B cell (primary cell): Measurements from ENCODE around the gene DGAT2L6. TPM values are rescaled to one million over a fixed set of nuclear protein-coding genes. Genes with fewer than 3 reads are reported as not detected.

Experiments used
- ATAC-seq: fragments of 200-7000 bp; cut with Tn5 transposase; one replicate; pipeline ENCODE4 v1.10.0; 2021; ENCODE audit warnings: low read depth, mild to moderate bottlenecking, moderate number of reproducible peaks, moderate library complexity
- CTCF ChIA-PET: fragments of 350-600 bp; sonication (Branson Sonifier 250); formaldehyde crosslinking; loops from one replicate; lab custom pipeline; 2021; ENCODE audit warnings: antibody characterized with exemption, inconsistent platforms; lab: Charles Lee
- POLR2A ChIA-PET: fragments of 350-600 bp; sonication (Branson Sonifier 250); formaldehyde crosslinking; loops from one replicate; lab custom pipeline; 2021; ENCODE audit warnings: antibody characterized with exemption; lab: Charles Lee
- DNase-seq: peaks from one replicate; pipeline ENCODE4 v3.0.0; 2013
- H2AFZ ChIP-seq: 2 replicates; pipeline ENCODE4 v1.6.1; 2012; ENCODE audit warnings: mild to moderate bottlenecking, low read depth, low read length; ENCODE audit not compliant: insufficient read depth, poor library complexity, severe bottlenecking
- H3K27ac ChIP-seq, 2 donors: 1 replicate in 1 of 2; 2 replicates in 1 of 2; pipeline ENCODE4 v1.5.1; 2012 to 2013; ENCODE audit warnings: low read length in 2 of 2, mild to moderate bottlenecking in 2 of 2, moderate library complexity in 1 of 2
- H3K27me3 ChIP-seq, 4 experiments: fragments of 200-600 bp in 1 of 4; sonication (generic) in 1 of 4; replicated peaks in 1 of 4; 1 replicate in 2 of 4; 2 replicates in 2 of 4; pipeline versions ENCODE4 v1.6.1 to v1.7.0; 2013 to 2016; ENCODE audit warnings: low read length in 3 of 4, mild to moderate bottlenecking in 2 of 4, mixed read lengths in 1 of 4, moderate library complexity in 1 of 4; ENCODE audit not compliant: insufficient read depth in 4 of 4, control insufficient read depth in 3 of 4; ENCODE audit errors: control extremely low read depth in 1 of 4
- H3K36me3 ChIP-seq, 2 experiments: replicated peaks in 1 of 2; 1 replicate in 1 of 2; 2 replicates in 1 of 2; pipeline versions ENCODE4 v1.6.1 to v1.7.1; 2013; ENCODE audit warnings: low read length in 1 of 2; ENCODE audit not compliant: insufficient read depth in 2 of 2, control insufficient read depth in 1 of 2; ENCODE audit errors: control extremely low read depth in 1 of 2, extremely low read depth in 1 of 2
- H3K4me1 ChIP-seq, 2 donors: fragments of 200-600 bp in 1 of 2; sonication (generic) in 1 of 2; 1 replicate in 1 of 2; 2 replicates in 1 of 2; pipeline versions ENCODE4 v1.5.1 to v1.6.1; 2013 to 2017; ENCODE audit warnings: low read length in 2 of 2; ENCODE audit not compliant: control insufficient read depth in 2 of 2, insufficient read depth in 2 of 2
- H3K4me2 ChIP-seq: replicated peaks from 2 replicates; pipeline ENCODE3; 2012; ENCODE audit warnings: mild to moderate bottlenecking, low read depth, low read length; ENCODE audit not compliant: poor library complexity, severe bottlenecking
- H3K4me3 ChIP-seq, 5 experiments: fragments of 200-600 bp in 1 of 5; sonication (generic) in 1 of 5; 1 replicate in 3 of 5; 2 replicates in 2 of 5; pipeline versions ENCODE4 v1.5.1 to v1.7.0; 2011 to 2016; ENCODE audit warnings: low read length in 4 of 5, mild to moderate bottlenecking in 4 of 5, low read depth in 2 of 5, control low read depth in 1 of 5, moderate library complexity in 1 of 5; ENCODE audit not compliant: insufficient read depth in 1 of 5; ENCODE audit errors: control extremely low read depth in 1 of 5, extremely low read depth in 1 of 5
- H3K79me2 ChIP-seq: fragments of 200-600 bp; sonication (generic); one replicate; pipeline ENCODE4 v1.6.0; 2016; ENCODE audit warnings: low read length; ENCODE audit not compliant: control insufficient read depth, insufficient read depth
- H3K9ac ChIP-seq: fragments of 200-600 bp; sonication (generic); 2 replicates; pipeline ENCODE4 v1.6.1; 2017; ENCODE audit warnings: mild to moderate bottlenecking, low read length, moderate library complexity
- H3K9me3 ChIP-seq, 3 donors: one replicate each; pipeline versions ENCODE4 v1.6.1 to v1.7.1; 2013; ENCODE audit warnings: low read length in 2 of 3; ENCODE audit not compliant: control insufficient read depth in 2 of 3, insufficient read depth in 1 of 3; ENCODE audit errors: control extremely low read depth in 1 of 3
- H4K20me1 ChIP-seq: 2 replicates; pipeline ENCODE4 v1.6.0; 2012; ENCODE audit warnings: mild to moderate bottlenecking, low read length; ENCODE audit not compliant: insufficient read depth, control insufficient read depth, poor library complexity, severe bottlenecking
- H3K27ac Mint-ChIP-seq: one replicate; pipeline ENCODE4 v1.8.0; 2021; ENCODE audit warnings: mixed read lengths
- H3K27me3 Mint-ChIP-seq: one replicate; pipeline ENCODE4 v1.8.0; 2021; ENCODE audit warnings: mixed read lengths
- H3K4me1 Mint-ChIP-seq: one replicate; pipeline ENCODE4 v1.8.0; 2021; ENCODE audit warnings: mixed read lengths
- H3K4me3 Mint-ChIP-seq: one replicate; pipeline ENCODE4 v1.8.0; 2021; ENCODE audit warnings: mixed read lengths
- H3K9me3 Mint-ChIP-seq: one replicate; pipeline ENCODE4 v1.8.0; 2022; ENCODE audit warnings: mixed read lengths; ENCODE audit not compliant: insufficient read depth
- CTCF ChIP-seq: fragments of 200-600 bp; IDR thresholded peaks from one replicate; pipeline ENCODE4 v1.8.0; 2022; ENCODE audit warnings: antibody characterized with exemption, mild to moderate bottlenecking
- EZH2 ChIP-seq: IDR thresholded peaks from 2 replicates; pipeline ENCODE4 v1.6.1; 2012; ENCODE audit warnings: borderline replicate concordance, low read depth, mild to moderate bottlenecking, moderate library complexity, low read length; ENCODE audit not compliant: insufficient read depth, poor library complexity, severe bottlenecking
- WGBS: methylation state at CpG from one replicate; pipeline ENCODE4 v1.1.5; 2013; ENCODE audit warnings: missing lambda C conversion rate; ENCODE audit not compliant: insufficient coverage; 5-methylcytosine and 5-hydroxymethylcytosine counted together
- intact Hi-C: fragments of 100-400 bp; cut with micrococcal nuclease; formaldehyde crosslinking; loops from one replicate; pipeline ENCODE4 v1.10.0; 2022
- polyA plus RNA-seq: library from polyadenylated mRNA; depleted of rRNA; stranded (reverse); fragments of >200 nt; gene quantifications from 2 replicates; pipeline ENCODE4 v1.2.3, GENCODE V29; 2012
- total RNA-seq, 2 donors: library from RNA; stranded (reverse); fragments of 120-200 nt in 1 of 2; gene quantifications; 1 replicate in 1 of 2; 2 replicates in 1 of 2; pipeline versions ENCODE4 v1.2.3 to v1.2.4, GENCODE V29; 2013 to 2022

DGAT2L6 gene
- total and polyA plus RNA-seq, 2 donors (not counting 1 experiment from before 2014, with no cell fraction given), result not detected

- Histone ChIP-seq H3K4me2 (no peak within 1 kb of the TSS), H3K27ac (no peak within 1 kb of the TSS), H2AFZ (no peak within 1 kb of the TSS), H3K9ac (no peak within 1 kb of the TSS), H3K4me1 (no peaks in the 10 kb centered on the region), H3K4me3 (no peak within 1 kb of the TSS), H3K79me2 (no peaks in the 10 kb centered on the region), H4K20me1 (no peaks in the 10 kb centered on the region), H3K36me3 (no peaks in the 10 kb centered on the region), H3K9me3 (no peaks in the 10 kb centered on the region), H3K27me3 (no peaks in the 10 kb centered on the region)
- Mint-ChIP-seq H3K4me1 (no peaks in the 10 kb centered on the region), H3K4me3 (no peak within 1 kb of the TSS), H3K27ac (no peak within 1 kb of the TSS), H3K9me3 (no peaks in the 10 kb centered on the region), H3K27me3 (peaks cover 3% of the 10 kb centered on the region)
- intact Hi-C loops, result no loop called here
- no peak for ATAC-seq
- ChIA-PET CTCF (no interaction called here), POLR2A (no interaction called here)
- no peak for TF ChIP-seq CTCF
- TF ChIP-seq EZH2, result no peak
- WGBS, result 100% methylated on average over 1 of the region's 3 CpGs
- DNase-seq, result no peak
These were observed 57.1 kb downstream of the DGAT2L6 start, which contains the start of gene AWAT1 for GRCh38 chrX:70234355-70234754. TSS of gene AWAT1 (plus strand) at chrX:70234655. CDS start at chrX:70234696, 41 bp downstream.

GRCh38 chrX:70240751-70241150 is 63.5 kb downstream of the DGAT2L6 start:
- Histone ChIP-seq H3K9me3 (no peaks in the 10 kb centered on the region), H2AFZ (no peak overlapping the region), H4K20me1 (no peaks in the 10 kb centered on the region), H3K27ac (no peak overlapping the region), H3K4me1 (no peaks in the 10 kb centered on the region), H3K36me3 (no peaks in the 10 kb centered on the region), H3K4me3 (no peak overlapping the region), H3K9ac (no peak overlapping the region), H3K79me2 (no peaks in the 10 kb centered on the region), H3K4me2 (no peak overlapping the region), H3K27me3 (no peaks in the 10 kb centered on the region)
- POLR2A ChIA-PET, result no interaction called here
- no peak overlapping the region for H3K27ac Mint-ChIP-seq
- TF ChIP-seq EZH2 (no peak), CTCF (no peak)
- no peak overlapping the region for H3K4me3 Mint-ChIP-seq
- no CpG with 5 or more reads among the region's 1 CpG for WGBS
- no peak for DNase-seq
- intact Hi-C loops, result no loop called here
- ATAC-seq, result no peak
- no peaks in the 10 kb centered on the region for H3K4me1 Mint-ChIP-seq
- H3K27me3 Mint-ChIP-seq, result peaks cover 3% of the 10 kb centered on the region
- no peaks in the 10 kb centered on the region for H3K9me3 Mint-ChIP-seq
- CTCF ChIA-PET, result interaction anchor here (0.5 kb wide), 1 partner anchor 1070 kb away, joined by 3 read pairs; no protein-coding TSS in a partner anchor
